HG03175 (cell line): ENCODE measurements around the gene IQGAP2.
"Not testable (repeated sequence)": the region's sequence is repeated elsewhere in the genome, so short reads cannot be mapped to it uniquely, and the experiment has no call there.

ENCODE experiments used
- ATAC-seq: cut with Tn5 transposase; IDR thresholded peaks from one replicate; pipeline ENCODE4 v1.9.1; 2021; ENCODE audit warnings: mild to moderate bottlenecking, moderate library complexity; ENCODE audit not compliant: unreplicated experiment

IQGAP2 gene

GRCh38 chr5:76642390-76643040 lies 239.4 kb downstream of the IQGAP2 start:
- ATAC-seq: no peak

- ATAC-seq: no peak
Measured at GRCh38 chr5:76643371-76643770, 240.3 kb downstream of the IQGAP2 start.

GRCh38 chr5:76649140-76649539 lies 246.1 kb downstream of the IQGAP2 start:
- no peak for ATAC-seq

- ATAC-seq: no peak
Measured at GRCh38 chr5:76652809-76653414, 249.8 kb downstream of the IQGAP2 start.

- no peak for ATAC-seq
Measured at GRCh38 chr5:76657091-76657490, 254.0 kb downstream of the IQGAP2 start.

GRCh38 chr5:76657683-76658311 lies 254.7 kb downstream of the IQGAP2 start:
- ATAC-seq: no peak

- no peak for ATAC-seq
Measured at GRCh38 chr5:76660360-76660759, 257.3 kb downstream of the IQGAP2 start.

- ATAC-seq: no peak
Measured at GRCh38 chr5:76662521-76662920, 259.4 kb downstream of the IQGAP2 start.

GRCh38 chr5:76663573-76663972 lies 260.5 kb downstream of the IQGAP2 start:
- no peak for ATAC-seq

- ATAC-seq: no peak
Measured at GRCh38 chr5:76664079-76664478, 261.0 kb downstream of the IQGAP2 start.

GRCh38 chr5:76667495-76667894 lies 264.4 kb downstream of the IQGAP2 start:
- ATAC-seq: no peak

GRCh38 chr5:76669245-76669644 lies 266.2 kb downstream of the IQGAP2 start:
- ATAC-seq: no peak

GRCh38 chr5:76670508-76670907 lies 267.4 kb downstream of the IQGAP2 start:
- no peak for ATAC-seq

- ATAC-seq: no peak
Measured at GRCh38 chr5:76672242-76672641, 269.2 kb downstream of the IQGAP2 start.

- no peak for ATAC-seq
Measured at GRCh38 chr5:76673125-76673524, 270.0 kb downstream of the IQGAP2 start.

GRCh38 chr5:76674330-76675066 lies 271.4 kb downstream of the IQGAP2 start:
- ATAC-seq: no peak

- ATAC-seq: no peak
Measured at GRCh38 chr5:76675364-76675763, 272.3 kb downstream of the IQGAP2 start.

GRCh38 chr5:76677849-76678472 lies 274.9 kb downstream of the IQGAP2 start:
- ATAC-seq: no peak

GRCh38 chr5:76679231-76679630 lies 276.1 kb downstream of the IQGAP2 start:
- no peak for ATAC-seq

- not testable (repeated sequence) for ATAC-seq
Measured at GRCh38 chr5:76680826-76681225, 277.7 kb downstream of the IQGAP2 start.

- ATAC-seq: no peak
Measured at GRCh38 chr5:76681287-76681686, 278.2 kb downstream of the IQGAP2 start.
